Type B pancreatic cell (in vitro differentiated cells): ENCODE measurements around the gene AFDN. TPM values are rescaled to one million over a fixed set of nuclear protein-coding genes. Genes with fewer than 3 reads are reported as not detected.

Experiments used
- DNase-seq: peaks from one replicate; pipeline ENCODE4 v3.0.0; 2021; ENCODE audit warnings: mixed read lengths; ENCODE audit not compliant: unreplicated experiment; ENCODE audit errors: extremely low spot score
- H3K27ac Mint-ChIP-seq: 2 replicates; pipeline ENCODE4 v1.8.0; 2021; ENCODE audit warnings: mild to moderate bottlenecking, mixed read lengths
- H3K27me3 Mint-ChIP-seq: 2 replicates; pipeline ENCODE4 v1.8.0; 2021; ENCODE audit warnings: mixed read lengths
- H3K36me3 Mint-ChIP-seq: 2 replicates; pipeline ENCODE4 v1.8.0; 2021; ENCODE audit warnings: mixed read lengths
- H3K4me1 Mint-ChIP-seq: one replicate; pipeline ENCODE4 v1.8.0; 2021; ENCODE audit warnings: mixed read lengths; ENCODE audit not compliant: unreplicated experiment
- H3K4me3 Mint-ChIP-seq: 2 replicates; pipeline ENCODE4 v1.8.0; 2021; ENCODE audit warnings: mild to moderate bottlenecking, mixed read lengths
- H3K9me3 Mint-ChIP-seq: 2 replicates; pipeline ENCODE4 v1.8.0; 2021; ENCODE audit warnings: mixed read lengths
- CTCF ChIP-seq: fragments of 200-600 bp; sonication (generic); conservative IDR thresholded peaks from 2 replicates; pipeline ENCODE4 v1.5.0; 2021; ENCODE audit warnings: antibody characterized with exemption, mild to moderate bottlenecking
- total RNA-seq: library from RNA; stranded (reverse); gene quantifications from 2 replicates; pipeline ENCODE4 v1.2.1, GENCODE V29; 2021; ENCODE audit warnings: low replicate concordance

The AFDN gene
- total RNA-seq, 1 donor from 2014 or later, result 154 TPM

- no peaks in the 10 kb centered on the region for H3K4me1 Mint-ChIP-seq
- H3K36me3 Mint-ChIP-seq, result peaks cover 21% of the 10 kb centered on the region
- H3K4me3 Mint-ChIP-seq, result no peak overlapping the region
- no peak for TF ChIP-seq CTCF
- no peak for DNase-seq
- H3K27me3 Mint-ChIP-seq, result no peaks in the 10 kb centered on the region
- no peak overlapping the region for H3K27ac Mint-ChIP-seq
- H3K9me3 Mint-ChIP-seq, result no peaks in the 10 kb centered on the region
Measured at GRCh38 chr6:167910652-167911051, 83.9 kb downstream of the AFDN start.

GRCh38 chr6:167912494-167912893, 85.8 kb downstream of the AFDN start:
- Mint-ChIP-seq H3K9me3 (no peaks in the 10 kb centered on the region), H3K4me3 (no peak overlapping the region), H3K27me3 (no peaks in the 10 kb centered on the region), H3K4me1 (no peaks in the 10 kb centered on the region), H3K27ac (no peak overlapping the region), H3K36me3 (peaks cover 26% of the 10 kb centered on the region)
- DNase-seq, result no peak
- no peak for TF ChIP-seq CTCF

GRCh38 chr6:167913699-167914098, 87.0 kb downstream of the AFDN start:
- H3K36me3 Mint-ChIP-seq, result peaks cover 30% of the 10 kb centered on the region
- H3K4me1 Mint-ChIP-seq, result no peaks in the 10 kb centered on the region
- H3K27me3 Mint-ChIP-seq, result no peaks in the 10 kb centered on the region
- TF ChIP-seq CTCF, result no peak
- no peaks in the 10 kb centered on the region for H3K9me3 Mint-ChIP-seq
- no peak for DNase-seq
- no peak overlapping the region for H3K27ac Mint-ChIP-seq
- H3K4me3 Mint-ChIP-seq, result no peak overlapping the region

DNA sequence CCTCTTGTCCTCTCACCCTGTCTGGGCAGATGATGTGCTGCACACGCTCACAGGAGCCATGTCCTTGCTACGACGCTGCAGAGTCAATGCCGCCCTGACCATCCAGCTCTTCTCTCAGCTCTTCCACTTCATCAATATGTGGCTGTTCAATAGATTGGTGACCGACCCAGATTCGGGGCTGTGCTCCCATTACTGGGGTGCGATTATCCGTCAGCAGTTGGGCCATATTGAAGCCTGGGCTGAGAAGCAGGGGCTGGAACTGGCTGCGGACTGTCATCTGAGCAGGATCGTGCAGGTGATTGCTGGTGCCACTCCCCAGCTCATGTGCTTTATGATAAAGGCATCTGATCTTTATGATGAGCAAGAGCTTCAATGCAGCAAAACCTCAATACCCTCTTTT, 88.4 kb downstream of the AFDN start:
- no peak for TF ChIP-seq CTCF
- H3K36me3 Mint-ChIP-seq, result peaks cover 41% of the 10 kb centered on the region
- no peak overlapping the region for H3K4me3 Mint-ChIP-seq
- DNase-seq, result no peak
- no peaks in the 10 kb centered on the region for H3K9me3 Mint-ChIP-seq
- no peaks in the 10 kb centered on the region for H3K27me3 Mint-ChIP-seq
- H3K27ac Mint-ChIP-seq, result no peak overlapping the region
- no peaks in the 10 kb centered on the region for H3K4me1 Mint-ChIP-seq

DNA sequence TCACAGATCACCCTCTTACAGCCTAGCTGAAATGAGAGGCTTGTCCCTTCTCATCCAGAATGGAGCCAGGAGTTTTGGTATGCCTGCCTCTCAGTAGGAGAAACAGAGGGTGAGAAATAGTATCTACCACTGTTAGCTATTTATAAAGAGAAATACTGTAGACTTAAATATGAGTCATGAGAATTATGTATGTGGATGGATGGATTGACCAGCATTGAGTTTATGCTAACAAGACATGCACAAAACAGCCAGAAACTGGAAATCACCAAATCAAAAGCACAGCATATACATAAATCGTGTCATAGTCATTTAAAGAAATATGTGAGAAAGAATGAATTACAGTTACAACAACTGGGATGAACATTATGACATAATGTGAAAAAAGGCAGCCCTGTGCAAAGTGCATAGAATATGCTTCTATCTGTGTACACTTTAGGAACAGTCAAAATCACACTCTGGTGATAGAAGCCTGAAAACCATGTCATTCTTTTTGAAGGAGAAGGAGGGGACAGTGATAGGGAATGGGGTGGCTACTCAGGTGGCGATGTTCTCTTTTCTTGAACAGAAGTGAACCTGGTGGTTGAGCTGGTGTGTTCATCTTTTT, 90.9 kb downstream of the AFDN start:
- Mint-ChIP-seq H3K27ac (no peak overlapping the region), H3K4me1 (no peaks in the 10 kb centered on the region), H3K9me3 (no peaks in the 10 kb centered on the region), H3K27me3 (no peaks in the 10 kb centered on the region), H3K36me3 (peaks cover 44% of the 10 kb centered on the region), H3K4me3 (no peak overlapping the region)
- DNase-seq, result no peak
- no peak for TF ChIP-seq CTCF
